DOHH2 (cell line): Measurements from ENCODE around the gene MTA2.

ENCODE experiments used
- CTCF ChIP-seq: fragments of 200-600 bp; sonication (generic); IDR thresholded peaks from one replicate; pipeline ENCODE4 v1.5.1; 2014; ENCODE audit warnings: antibody characterized with exemption, mild to moderate bottlenecking, low read depth, low read length; ENCODE audit not compliant: poor library complexity, severe bottlenecking
- EZH2phosphoT487 ChIP-seq: fragments of 200-600 bp; sonication (generic); IDR thresholded peaks from 2 replicates; pipeline ENCODE4 v1.6.1; 2017; ENCODE audit warnings: borderline replicate concordance, mild to moderate bottlenecking, antibody characterized with exemption, low read length, moderate library complexity, mixed read lengths

GRCh38 chr11:62592989-62593421, 8.7 kb downstream of the MTA2 start:
- TF ChIP-seq CTCF (no peak), EZH2phosphoT487 (no peak)
